Measurements from ENCODE around the gene EPHB1. TPM values are rescaled to one million over a fixed set of nuclear protein-coding genes. Genes with fewer than 3 reads are reported as not detected.

EPHB1 gene
- total RNA-seq, 2 experiments from 2014 or later, result 0.32 TPM; not detected in 1

DNA sequence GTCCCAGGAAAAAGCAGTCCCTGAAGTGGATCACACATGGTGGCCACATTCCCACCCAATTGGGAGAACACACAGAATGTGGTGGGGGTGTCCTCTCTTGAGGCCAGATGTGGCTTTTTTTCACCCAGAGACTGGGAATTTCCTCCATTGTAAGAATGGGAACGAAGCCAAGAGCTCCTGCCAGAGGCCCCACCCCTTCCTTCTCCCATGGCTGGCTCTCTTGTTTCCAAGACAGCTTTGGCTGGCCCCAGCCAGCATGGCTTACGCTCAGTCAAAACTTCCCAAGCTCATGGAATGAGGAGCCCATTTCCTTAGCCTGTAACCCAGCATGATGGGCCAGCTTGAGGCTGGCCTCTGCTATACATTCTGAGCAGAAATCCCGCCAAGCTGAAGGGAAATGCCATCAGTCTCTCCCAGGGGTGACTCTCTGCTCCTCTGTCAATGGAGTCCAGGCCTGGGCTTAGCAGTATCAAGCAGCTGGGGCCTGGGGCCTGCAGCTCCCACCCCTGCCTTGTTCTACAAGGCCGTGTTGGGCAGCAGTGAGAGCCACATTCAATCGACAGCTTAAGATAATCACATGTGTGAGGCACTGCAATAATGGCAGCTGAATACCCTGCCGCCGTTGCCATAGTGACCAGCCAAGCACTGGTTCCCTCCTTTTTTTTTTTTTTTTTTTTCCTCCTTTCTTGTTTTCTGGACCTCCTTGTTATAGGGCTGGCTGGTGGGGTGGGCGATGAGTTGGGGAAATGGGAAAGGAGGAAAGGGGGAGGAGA lies 142.4 kb downstream of the EPHB1 start:
- Mint-ChIP-seq H3K27ac (no peak overlapping the region), H3K36me3 (ENCODE audit: low read depth) (no peaks in the 10 kb centered on the region), H3K27me3 (ENCODE audit: low read depth) (peaks cover 2% of the 10 kb centered on the region), H3K9me3 (no peaks in the 10 kb centered on the region), H3K4me1 (ENCODE audit: low read depth) (no peaks in the 10 kb centered on the region), H3K4me3 (no peak overlapping the region)
- CTCF ChIA-PET, result no interaction called here
- DNase-seq, result no peak
- intact Hi-C loops (cut with micrococcal nuclease), result no loop called here

DNA sequence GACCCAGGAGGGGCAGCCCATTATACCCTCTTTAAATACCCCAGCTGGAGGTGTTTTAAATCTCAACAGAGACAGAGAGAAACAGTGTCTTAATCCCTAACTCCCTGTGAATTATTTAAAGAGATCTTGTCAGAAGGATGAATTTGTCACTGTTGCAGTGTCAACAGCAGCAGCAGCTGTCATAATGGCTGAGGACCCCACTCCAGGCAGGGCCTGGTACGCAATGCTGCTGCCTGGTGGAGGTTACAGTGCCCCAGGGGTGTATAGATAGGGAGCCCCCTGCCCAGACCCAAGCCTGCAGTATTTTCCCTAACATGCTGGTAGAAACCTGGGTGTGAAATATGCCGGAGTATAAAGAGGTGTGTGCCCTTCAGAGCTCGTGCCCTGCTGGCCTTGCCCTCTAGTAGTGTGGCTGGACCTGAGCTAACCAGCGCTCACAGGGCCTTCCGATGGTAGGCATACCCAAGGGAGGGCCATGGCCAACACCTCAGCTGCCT lies 143.0 kb downstream of the EPHB1 start:
- intact Hi-C loops (cut with micrococcal nuclease), result no loop called here
- peaks cover 2% of the 10 kb centered on the region for H3K27me3 Mint-ChIP-seq (ENCODE audit: low read depth)
- H3K36me3 Mint-ChIP-seq (ENCODE audit: low read depth), result no peaks in the 10 kb centered on the region
- no peak for DNase-seq
- CTCF ChIA-PET, result no interaction called here
- no peaks in the 10 kb centered on the region for H3K9me3 Mint-ChIP-seq
- H3K27ac Mint-ChIP-seq, result no peak overlapping the region
- no peak overlapping the region for H3K4me3 Mint-ChIP-seq
- no peaks in the 10 kb centered on the region for H3K4me1 Mint-ChIP-seq (ENCODE audit: low read depth)

DNA sequence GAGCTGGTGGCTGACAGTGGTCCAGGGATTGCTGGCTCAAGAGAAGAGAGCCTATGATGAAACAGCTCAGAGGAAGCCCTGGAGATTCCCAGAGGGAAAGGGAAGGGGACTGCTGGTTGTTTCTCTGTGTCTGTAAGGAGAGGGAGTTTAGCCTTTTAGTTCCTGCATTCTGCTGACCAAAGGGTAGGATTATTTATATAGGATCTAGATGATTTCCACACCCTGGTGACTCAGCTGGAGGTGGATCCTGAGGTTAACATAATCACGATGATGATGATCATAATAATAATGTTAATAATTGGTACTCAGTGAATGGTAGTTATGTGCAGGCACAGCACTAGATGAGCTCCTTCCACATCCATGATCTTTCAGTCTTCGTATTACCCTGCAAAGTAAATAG lies 144.9 kb downstream of the EPHB1 start:
- Mint-ChIP-seq H3K4me1 (ENCODE audit: low read depth) (no peaks in the 10 kb centered on the region), H3K36me3 (ENCODE audit: low read depth) (no peaks in the 10 kb centered on the region), H3K27ac (no peak overlapping the region), H3K4me3 (no peak overlapping the region), H3K9me3 (no peaks in the 10 kb centered on the region), H3K27me3 (ENCODE audit: low read depth) (peaks cover 2% of the 10 kb centered on the region)
- intact Hi-C loops (cut with micrococcal nuclease), result no loop called here
- no peak for DNase-seq
- CTCF ChIA-PET, result no interaction called here

DNA sequence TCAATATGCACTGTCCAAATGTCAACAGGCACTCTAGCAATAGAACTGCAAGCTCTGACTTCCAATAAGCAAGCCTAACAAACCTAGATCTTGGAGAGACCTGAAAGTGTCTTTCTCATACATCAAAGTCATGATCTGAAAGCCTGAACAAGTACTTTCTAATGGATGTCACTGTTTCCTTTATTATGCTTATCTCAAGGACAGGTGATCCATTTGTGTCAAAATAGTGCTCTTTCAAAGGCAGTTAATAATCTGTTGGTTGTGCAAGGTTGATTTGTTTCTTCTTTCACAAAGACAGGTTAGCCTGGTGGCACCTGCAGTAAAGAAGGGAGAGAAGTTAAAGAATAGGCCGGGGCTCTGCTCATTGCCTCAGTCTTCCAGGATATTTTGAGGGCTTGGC lies 146.8 kb downstream of the EPHB1 start:
- H3K27ac Mint-ChIP-seq, result no peak overlapping the region
- peaks cover 2% of the 10 kb centered on the region for H3K27me3 Mint-ChIP-seq (ENCODE audit: low read depth)
- no peak overlapping the region for H3K4me3 Mint-ChIP-seq
- DNase-seq, result no peak
- intact Hi-C loops (cut with micrococcal nuclease), result no loop called here
- CTCF ChIA-PET, result no interaction called here
- no peaks in the 10 kb centered on the region for H3K9me3 Mint-ChIP-seq
- H3K4me1 Mint-ChIP-seq (ENCODE audit: low read depth), result no peaks in the 10 kb centered on the region
- no peaks in the 10 kb centered on the region for H3K36me3 Mint-ChIP-seq (ENCODE audit: low read depth)

DNA sequence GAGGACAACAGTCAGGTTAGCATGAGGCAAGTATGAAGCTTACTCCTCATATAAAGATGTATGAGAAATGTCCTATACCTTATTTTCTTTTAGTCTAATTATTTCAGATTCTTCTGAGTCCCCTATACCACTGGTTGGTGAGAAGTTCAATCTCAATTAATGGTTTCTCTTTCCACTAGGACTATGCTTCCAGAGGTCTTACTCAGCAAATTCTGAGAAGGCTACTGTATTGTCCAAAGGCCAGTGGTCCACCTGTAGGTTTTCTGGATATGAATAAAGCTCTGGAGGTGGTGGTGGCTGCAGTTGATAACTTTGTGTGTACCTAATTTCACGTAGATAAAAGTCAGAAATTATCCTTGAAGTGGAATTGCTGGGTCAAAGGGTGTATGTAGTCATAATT lies 149.4 kb downstream of the EPHB1 start:
- intact Hi-C loops (cut with micrococcal nuclease), result no loop called here
- no peak overlapping the region for H3K4me3 Mint-ChIP-seq
- no peaks in the 10 kb centered on the region for H3K4me1 Mint-ChIP-seq (ENCODE audit: low read depth)
- CTCF ChIA-PET, result no interaction called here
- no peak overlapping the region for H3K27ac Mint-ChIP-seq
- H3K9me3 Mint-ChIP-seq, result no peaks in the 10 kb centered on the region
- DNase-seq, result no peak
- H3K36me3 Mint-ChIP-seq (ENCODE audit: low read depth), result no peaks in the 10 kb centered on the region
- H3K27me3 Mint-ChIP-seq (ENCODE audit: low read depth), result peaks cover 2% of the 10 kb centered on the region

DNA sequence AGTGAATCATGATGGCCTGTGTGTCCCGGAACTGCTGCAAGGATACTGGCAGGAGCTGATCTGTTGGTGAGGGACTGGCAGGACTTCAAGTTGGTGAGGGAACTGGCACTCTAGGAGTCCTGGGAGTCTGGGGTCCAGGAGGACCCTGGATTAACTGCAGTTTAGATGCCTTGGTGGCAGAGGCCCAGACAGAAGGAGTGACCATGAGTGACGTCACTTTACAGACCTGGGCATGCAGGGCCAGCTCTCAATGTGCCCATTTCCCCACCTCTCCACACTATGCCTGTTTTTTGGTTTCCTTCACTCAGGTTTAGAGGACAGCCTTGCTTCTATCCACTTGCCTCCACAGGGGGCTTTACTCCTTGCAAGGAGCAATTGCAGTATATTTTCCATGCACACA lies 154.1 kb downstream of the EPHB1 start:
- H3K9me3 Mint-ChIP-seq, result no peaks in the 10 kb centered on the region
- no peaks in the 10 kb centered on the region for H3K4me1 Mint-ChIP-seq (ENCODE audit: low read depth)
- H3K4me3 Mint-ChIP-seq, result no peak overlapping the region
- intact Hi-C loops (cut with micrococcal nuclease), result no loop called here
- H3K27me3 Mint-ChIP-seq (ENCODE audit: low read depth), result no peaks in the 10 kb centered on the region
- CTCF ChIA-PET, result no interaction called here
- no peak overlapping the region for H3K27ac Mint-ChIP-seq
- DNase-seq, result no peak
- H3K36me3 Mint-ChIP-seq (ENCODE audit: low read depth), result no peaks in the 10 kb centered on the region

DNA sequence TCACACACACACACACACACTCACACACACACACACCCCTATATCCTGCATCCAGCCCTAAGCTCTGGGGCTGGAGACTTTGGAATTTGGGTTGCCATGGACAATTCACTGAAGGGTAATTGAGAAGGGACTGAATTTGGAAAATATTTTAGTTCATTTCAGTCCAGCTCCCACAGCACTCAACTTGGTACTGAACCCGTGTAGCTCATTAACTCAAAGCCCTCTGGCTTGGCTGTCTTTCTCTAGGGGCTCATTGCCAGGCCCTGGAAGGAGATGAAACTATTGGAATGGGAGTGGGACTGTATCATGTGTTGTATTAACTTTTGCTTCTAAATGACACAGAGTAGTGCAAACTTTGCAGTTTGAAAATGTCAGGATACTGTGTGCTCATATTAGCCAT lies 157.3 kb downstream of the EPHB1 start:
- Mint-ChIP-seq H3K27ac (no peak overlapping the region), H3K9me3 (no peaks in the 10 kb centered on the region), H3K4me3 (no peak overlapping the region), H3K4me1 (ENCODE audit: low read depth) (no peaks in the 10 kb centered on the region), H3K36me3 (ENCODE audit: low read depth) (no peaks in the 10 kb centered on the region), H3K27me3 (ENCODE audit: low read depth) (no peaks in the 10 kb centered on the region)
- intact Hi-C loops (cut with micrococcal nuclease), result no loop called here
- no peak for DNase-seq
- CTCF ChIA-PET, result no interaction called here

DNA sequence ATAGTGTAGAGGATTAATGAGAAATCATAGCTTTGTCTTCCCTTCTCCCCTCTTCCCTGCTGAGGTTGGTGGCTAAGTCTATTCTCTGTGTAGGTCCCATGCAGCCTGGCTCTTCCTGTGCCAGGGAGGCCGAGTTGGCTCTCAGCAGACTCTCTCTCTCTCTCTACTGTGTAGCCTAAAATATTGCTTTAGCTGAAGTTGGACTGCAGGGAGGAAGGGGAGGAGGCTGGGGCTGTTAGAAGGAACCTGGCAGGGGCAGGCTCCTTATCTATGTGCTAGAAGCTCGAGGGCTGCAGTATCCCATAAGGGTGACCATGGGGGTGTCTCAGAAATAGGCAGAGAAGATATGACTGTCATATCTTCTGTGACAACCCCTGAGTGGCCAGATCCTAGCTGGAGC lies 160.8 kb downstream of the EPHB1 start:
- H3K36me3 Mint-ChIP-seq (ENCODE audit: low read depth), result no peaks in the 10 kb centered on the region
- H3K4me1 Mint-ChIP-seq (ENCODE audit: low read depth), result no peaks in the 10 kb centered on the region
- H3K9me3 Mint-ChIP-seq, result no peaks in the 10 kb centered on the region
- CTCF ChIA-PET, result interaction anchor here (0.6 to 0.7 kb wide), 2 partner anchors 52 to 161 kb away, joined by 3 read pairs; partner anchors contain the start of gene EPHB1
- no peak for DNase-seq
- no peak overlapping the region for H3K4me3 Mint-ChIP-seq
- no peak overlapping the region for H3K27ac Mint-ChIP-seq
- no peaks in the 10 kb centered on the region for H3K27me3 Mint-ChIP-seq (ENCODE audit: low read depth)
- intact Hi-C loops (cut with micrococcal nuclease), result no loop called here

DNA sequence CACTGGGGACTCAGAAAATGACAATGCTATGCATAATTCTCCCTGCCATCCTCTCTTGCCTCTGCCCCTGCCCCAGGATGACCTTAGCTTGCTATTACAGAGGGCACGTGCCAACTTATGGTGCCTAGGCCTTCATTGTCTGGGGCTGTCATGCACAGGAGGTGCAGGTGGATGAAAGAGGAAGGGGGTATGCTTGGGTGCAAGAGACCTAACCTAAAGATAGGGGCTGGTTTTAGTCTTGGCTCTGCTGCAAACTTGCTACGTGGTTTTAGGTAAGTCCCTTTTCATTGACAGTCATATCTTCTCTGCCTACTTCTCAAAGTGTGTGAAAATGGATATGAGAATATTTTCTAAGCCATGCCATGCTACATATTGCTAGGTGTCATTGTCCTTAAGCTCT lies 161.3 kb downstream of the EPHB1 start:
- intact Hi-C loops (cut with micrococcal nuclease), result no loop called here
- Mint-ChIP-seq H3K4me3 (no peak overlapping the region), H3K27ac (no peak overlapping the region), H3K27me3 (ENCODE audit: low read depth) (no peaks in the 10 kb centered on the region), H3K4me1 (ENCODE audit: low read depth) (no peaks in the 10 kb centered on the region), H3K9me3 (no peaks in the 10 kb centered on the region), H3K36me3 (ENCODE audit: low read depth) (no peaks in the 10 kb centered on the region)
- CTCF ChIA-PET, result interaction anchor here (0.7 kb wide), 1 partner anchor 162 kb away, joined by 3 read pairs; the partner anchor contains the start of gene EPHB1
- DNase-seq, result no peak

DNA sequence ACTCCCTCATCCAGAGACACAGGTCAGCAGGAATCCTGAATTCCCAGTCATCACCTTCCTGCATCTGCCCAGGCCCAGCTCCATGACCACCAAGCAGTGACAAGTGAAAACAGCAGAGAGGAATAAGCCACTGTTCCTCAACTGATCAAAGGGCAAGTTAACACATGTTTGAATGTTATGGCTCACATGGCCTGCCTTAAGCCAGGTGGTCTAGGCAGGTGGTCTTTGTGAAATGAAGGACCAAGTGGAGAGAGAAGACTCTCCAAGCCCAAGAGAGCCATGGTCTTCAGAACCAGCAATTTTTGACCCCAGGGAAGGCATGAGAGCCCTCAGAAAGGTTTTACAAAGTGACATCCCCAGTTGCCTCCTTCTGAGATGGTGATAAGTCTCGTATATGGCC lies 161.8 kb downstream of the EPHB1 start:
- no peak for DNase-seq
- CTCF ChIA-PET, result interaction anchor here (0.7 kb wide), 1 partner anchor 162 kb away, joined by 3 read pairs; the partner anchor contains the start of gene EPHB1
- Mint-ChIP-seq H3K4me1 (ENCODE audit: low read depth) (no peaks in the 10 kb centered on the region), H3K27ac (no peak overlapping the region), H3K4me3 (no peak overlapping the region), H3K36me3 (ENCODE audit: low read depth) (no peaks in the 10 kb centered on the region), H3K9me3 (no peaks in the 10 kb centered on the region), H3K27me3 (ENCODE audit: low read depth) (no peaks in the 10 kb centered on the region)
- intact Hi-C loops (cut with micrococcal nuclease), result no loop called here

DNA sequence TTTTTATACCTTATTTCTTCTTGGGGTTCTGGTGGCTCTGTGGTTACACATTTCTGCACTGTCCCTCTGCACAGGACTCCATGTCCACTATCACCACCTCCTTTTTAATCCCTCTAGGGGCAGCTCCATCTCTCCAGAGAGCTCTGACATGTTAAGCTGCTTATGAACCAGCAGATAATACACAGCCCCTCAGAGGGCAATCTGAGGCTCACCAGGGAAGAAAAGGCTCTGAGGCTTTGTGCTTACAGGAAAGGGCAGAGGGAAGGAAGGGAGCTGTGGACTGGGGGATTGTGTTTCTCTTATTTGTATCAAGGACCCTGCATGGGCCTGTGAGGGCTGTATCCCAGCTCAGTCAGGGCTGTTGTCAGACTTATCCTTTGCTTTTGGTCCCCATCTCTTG lies 164.5 kb downstream of the EPHB1 start:
- Mint-ChIP-seq H3K4me1 (ENCODE audit: low read depth) (no peaks in the 10 kb centered on the region), H3K27me3 (ENCODE audit: low read depth) (no peaks in the 10 kb centered on the region), H3K36me3 (ENCODE audit: low read depth) (no peaks in the 10 kb centered on the region), H3K4me3 (no peak overlapping the region), H3K27ac (no peak overlapping the region), H3K9me3 (no peaks in the 10 kb centered on the region)
- intact Hi-C loops (cut with micrococcal nuclease), result no loop called here
- DNase-seq, result no peak
- CTCF ChIA-PET, result no interaction called here

DNA sequence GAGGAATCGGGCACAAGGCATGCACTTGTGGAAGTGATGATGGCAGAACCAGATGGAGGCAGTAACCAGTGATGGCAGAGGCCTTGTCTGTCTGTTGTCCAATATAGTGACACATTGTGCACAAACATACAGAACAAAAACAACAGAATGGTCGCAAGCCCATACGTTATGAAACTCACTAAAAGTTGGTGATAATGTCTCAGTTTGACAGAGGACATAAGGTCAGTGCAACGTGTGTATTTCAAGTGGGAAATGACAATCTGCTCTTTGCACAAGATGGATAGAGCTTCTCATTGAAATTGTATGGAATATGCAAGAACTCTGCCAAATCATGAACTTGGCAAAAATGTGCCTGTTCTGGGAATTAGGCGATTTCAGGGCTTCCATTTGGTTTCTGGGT lies 169.2 kb downstream of the EPHB1 start:
- Mint-ChIP-seq H3K4me1 (ENCODE audit: low read depth) (no peaks in the 10 kb centered on the region), H3K27ac (no peak overlapping the region), H3K4me3 (no peak overlapping the region), H3K36me3 (ENCODE audit: low read depth) (no peaks in the 10 kb centered on the region), H3K9me3 (peaks cover 2% of the 10 kb centered on the region), H3K27me3 (ENCODE audit: low read depth) (no peaks in the 10 kb centered on the region)
- DNase-seq, result no peak
- CTCF ChIA-PET, result no interaction called here
- intact Hi-C loops (cut with micrococcal nuclease), result no loop called here

DNA sequence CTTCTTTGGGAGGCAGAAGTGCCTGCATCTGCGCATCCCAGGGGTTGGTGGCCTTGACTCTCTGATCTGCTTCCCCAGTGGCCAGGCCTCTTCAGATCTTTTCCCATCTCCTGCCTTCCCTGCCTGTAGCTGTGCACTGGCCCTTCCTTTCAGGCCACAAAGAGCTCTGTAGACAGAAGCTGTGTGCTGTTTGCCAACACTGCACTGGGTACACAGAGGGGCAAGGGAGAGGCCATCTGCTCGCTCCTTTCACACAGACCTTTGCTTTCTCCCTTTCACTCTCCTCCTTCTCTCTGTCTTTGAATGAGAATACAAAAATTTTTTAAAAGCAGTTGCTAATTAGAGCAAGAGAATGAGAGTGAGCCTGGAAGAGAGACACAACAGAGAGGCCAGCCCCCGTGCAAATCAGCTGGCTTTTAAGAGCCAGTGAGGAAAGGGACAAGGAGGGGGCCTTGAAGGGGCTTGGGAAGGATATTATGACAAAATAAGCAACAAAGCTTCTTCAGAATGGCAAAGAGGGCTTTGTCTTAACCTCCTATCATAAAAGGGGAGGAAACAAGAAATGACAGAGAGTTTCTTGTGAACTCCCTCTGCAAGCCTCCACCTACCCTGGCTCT lies 170.9 kb downstream of the EPHB1 start:
- no peak for DNase-seq
- Mint-ChIP-seq H3K27ac (no peak overlapping the region), H3K9me3 (peaks cover 2% of the 10 kb centered on the region), H3K4me3 (no peak overlapping the region), H3K36me3 (ENCODE audit: low read depth) (no peaks in the 10 kb centered on the region), H3K27me3 (ENCODE audit: low read depth) (no peaks in the 10 kb centered on the region), H3K4me1 (ENCODE audit: low read depth) (no peaks in the 10 kb centered on the region)
- intact Hi-C loops (cut with micrococcal nuclease), result no loop called here
- CTCF ChIA-PET, result no interaction called here

All from activated naive CD4-positive, alpha-beta T cell treated with anti-CD3 and anti-CD28 coated beads for 36 hours (primary cell).